ENCODE data around the gene CELF6.
A peak's percentile ranks its signal among the peaks of the same experiment; 100 is the strongest.

CELF6 gene

GRCh38 chr15:72319985-72320671 lies at the start of gene CELF6:
CELF6 (minus strand) TSS chr15:72320157; CDS start chr15:72319874, 283 bp downstream.
- DNase-seq (ENCODE audit: low read depth) = peak; percentile 50

GRCh38 chr15:72368899-72369298 lies 48.9 kb upstream of the CELF6 start:
- no peak for DNase-seq (ENCODE audit: low read depth)

- DNase-seq (ENCODE audit: low read depth) = no peak
Measured at GRCh38 chr15:72368325-72368724, 48.4 kb upstream of the CELF6 start.

- no peak for DNase-seq (ENCODE audit: low read depth)
Measured at GRCh38 chr15:72365844-72366243, 45.9 kb upstream of the CELF6 start.

GRCh38 chr15:72361176-72361575 lies 41.2 kb upstream of the CELF6 start:
- no peak for DNase-seq (ENCODE audit: low read depth)

GRCh38 chr15:72358650-72359171 lies 38.8 kb upstream of the CELF6 start:
- DNase-seq (ENCODE audit: low read depth) = no peak

GRCh38 chr15:72358121-72358520 lies 38.2 kb upstream of the CELF6 start:
- no peak for DNase-seq (ENCODE audit: low read depth)

- no peak for DNase-seq (ENCODE audit: low read depth)
Measured at GRCh38 chr15:72354496-72354895, 34.5 kb upstream of the CELF6 start.

GRCh38 chr15:72353266-72353665 lies 33.3 kb upstream of the CELF6 start:
- DNase-seq (ENCODE audit: low read depth) = no peak

GRCh38 chr15:72345806-72346205 lies 25.8 kb upstream of the CELF6 start:
- no peak for DNase-seq (ENCODE audit: low read depth)

- no peak for DNase-seq (ENCODE audit: low read depth)
Measured at GRCh38 chr15:72345280-72345679, 25.3 kb upstream of the CELF6 start.

GRCh38 chr15:72344602-72345001 lies 24.6 kb upstream of the CELF6 start:
- DNase-seq (ENCODE audit: low read depth) = no peak

- no peak for DNase-seq (ENCODE audit: low read depth)
Measured at GRCh38 chr15:72342385-72342784, 22.4 kb upstream of the CELF6 start.

GRCh38 chr15:72341361-72341760 lies 21.4 kb upstream of the CELF6 start:
- no peak for DNase-seq (ENCODE audit: low read depth)

GRCh38 chr15:72340366-72340765 lies 20.4 kb upstream of the CELF6 start:
- no peak for DNase-seq (ENCODE audit: low read depth)

GRCh38 chr15:72339777-72340177 lies 19.8 kb upstream of the CELF6 start:
- DNase-seq (ENCODE audit: low read depth) = no peak

- DNase-seq (ENCODE audit: low read depth) = no peak
Measured at GRCh38 chr15:72338617-72339321, 18.8 kb upstream of the CELF6 start.

- no peak for DNase-seq (ENCODE audit: low read depth)
Measured at GRCh38 chr15:72338148-72338547, 18.2 kb upstream of the CELF6 start.

GRCh38 chr15:72334842-72335241 lies 14.9 kb upstream of the CELF6 start:
- DNase-seq (ENCODE audit: low read depth) = no peak

GRCh38 chr15:72331021-72331420 lies 11.1 kb upstream of the CELF6 start:
- no peak for DNase-seq (ENCODE audit: low read depth)

GRCh38 chr15:72323752-72324151 lies 3.8 kb upstream of the CELF6 start:
- DNase-seq (ENCODE audit: low read depth) = no peak

GRCh38 chr15:72319360-72319984 lies 485 bp downstream of the CELF6 start:
- DNase-seq (ENCODE audit: low read depth) = peak; percentile 9

- no peak for DNase-seq (ENCODE audit: low read depth)
Measured at GRCh38 chr15:72318408-72318942, 1.5 kb downstream of the CELF6 start.

All from stimulated activated CD8-positive, alpha-beta memory T cell treated with anti-CD3 and anti-CD28 coated beads, Interleukin-12 subunit alpha, Interleukin-12 subunit beta, amount 100 ng/mL, for 1 hour (primary cell).